ENCODE measurements around the gene PLEKHH2. TPM values are rescaled to one million over a fixed set of nuclear protein-coding genes. Genes with fewer than 3 reads are reported as not detected.
"Not testable (repeated sequence)": the region's sequence is repeated elsewhere in the genome, so short reads cannot be mapped to it uniquely, and the experiment has no call there.

Gene PLEKHH2
- 1 to 10 TPM; 3.3 to 5.9 (median 4.0) TPM for total RNA-seq
- polyA plus RNA-seq: 3.2 TPM
- long read RNA-seq, donor 1, partial matches to known transcripts: 0 of 2 reads
- long read RNA-seq, donor 1, other reads (novel, unspliced or antisense): 2 of 2 reads
- long read RNA-seq, donor 2: 0 reads
- long read RNA-seq, donor 3, partial matches to known transcripts: 1 of 1 reads
- long read RNA-seq, donor 3, other reads (novel, unspliced or antisense): 0 of 1 reads
- long read RNA-seq, donor 4, partial matches to known transcripts: 0 of 1 reads
- long read RNA-seq, donor 4, other reads (novel, unspliced or antisense): 1 of 1 reads

DNA sequence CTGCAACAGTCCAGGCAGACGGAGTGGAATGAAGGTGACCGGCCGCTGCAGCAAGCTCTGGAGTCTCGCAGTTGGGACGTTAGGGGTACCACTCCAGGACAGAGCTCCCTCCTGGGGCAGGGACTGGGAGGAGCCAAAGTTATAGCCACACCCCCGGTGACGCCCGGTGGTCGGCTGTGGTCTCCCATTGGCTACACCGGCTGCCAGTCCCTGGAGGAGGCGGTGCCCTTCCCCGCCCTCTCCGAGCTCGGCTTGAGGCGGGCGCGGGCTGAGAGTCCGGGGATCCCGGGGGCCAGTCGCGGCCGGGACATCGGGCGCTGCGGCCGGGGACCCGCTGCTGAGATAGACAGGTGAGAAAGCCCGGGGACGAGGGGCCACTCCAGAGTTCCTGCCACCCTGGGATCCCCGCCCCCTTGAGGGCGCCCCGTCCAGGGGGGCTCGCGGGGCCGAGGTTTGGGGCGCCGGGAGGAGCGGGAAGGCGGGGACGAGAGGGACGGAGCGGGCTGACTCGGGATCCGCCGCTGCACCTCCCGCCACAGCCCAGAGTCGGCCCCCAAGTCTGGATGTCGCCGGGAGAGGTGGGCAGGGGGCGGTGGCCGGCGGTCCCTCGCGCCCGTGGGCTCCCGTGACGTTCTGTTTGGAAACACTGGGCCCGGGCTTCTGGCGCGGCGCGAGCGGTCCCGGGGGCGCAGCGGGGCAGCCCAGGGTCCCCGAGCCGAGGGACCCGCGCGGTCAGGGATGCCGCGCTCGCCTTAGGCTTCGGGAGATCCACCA is at the start of gene PLEKHH2:
PLEKHH2 (plus strand) TSS at position 231 of the 774 bp plus-strand sequence. CDS start 7,414 bp downstream, outside the sequence.
- peaks cover 4% of the 10 kb centered on the region for H3K4me1 ChIP-seq (ENCODE audit: control insufficient read depth, insufficient read depth, low read length)
- intact Hi-C loops (cut with DNase I): no loop called here
- H3K27ac ChIP-seq (ENCODE audit: low read length): no peak within 1 kb of the TSS
- H3K4me3 ChIP-seq (ENCODE audit: low read length): peak within 1 kb of the TSS; percentile 75
- ATAC-seq (peak; percentile 100), DNase-seq (peak; percentile 91 to 96 (median 96))
- H3K27me3 ChIP-seq (ENCODE audit: control insufficient read depth, insufficient read depth): no peaks in the 10 kb centered on the region
- 1% methylated on average over 75 of the region's 75 CpGs for WGBS
- H3K9me3 ChIP-seq (ENCODE audit: control insufficient read depth, low read length): no peaks in the 10 kb centered on the region

DNA sequence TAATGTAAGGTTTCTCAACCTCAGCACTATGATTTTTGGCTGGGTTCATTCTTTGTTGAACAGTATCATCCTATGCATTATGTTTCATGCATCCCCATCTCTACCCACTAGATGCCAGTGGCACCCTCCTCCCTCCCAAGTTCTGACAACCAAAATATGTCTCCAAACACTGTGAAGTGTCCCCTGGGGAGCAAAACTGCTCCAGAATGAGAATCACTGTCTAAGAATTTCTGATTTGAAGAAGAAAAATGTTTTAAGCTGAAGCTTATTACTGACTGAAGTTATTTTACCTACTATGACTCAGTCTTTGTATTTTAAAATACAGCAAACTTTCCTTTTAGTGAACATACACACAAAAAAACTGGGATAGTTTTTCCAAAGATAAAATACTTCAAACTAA is 44.6 kb upstream of the PLEKHH2 start:
- Histone ChIP-seq H3K27ac (ENCODE audit: low read length) (no peak overlapping the region), H3K27me3 (ENCODE audit: control insufficient read depth, insufficient read depth) (no peaks in the 10 kb centered on the region)
- no peak for ATAC-seq

DNA sequence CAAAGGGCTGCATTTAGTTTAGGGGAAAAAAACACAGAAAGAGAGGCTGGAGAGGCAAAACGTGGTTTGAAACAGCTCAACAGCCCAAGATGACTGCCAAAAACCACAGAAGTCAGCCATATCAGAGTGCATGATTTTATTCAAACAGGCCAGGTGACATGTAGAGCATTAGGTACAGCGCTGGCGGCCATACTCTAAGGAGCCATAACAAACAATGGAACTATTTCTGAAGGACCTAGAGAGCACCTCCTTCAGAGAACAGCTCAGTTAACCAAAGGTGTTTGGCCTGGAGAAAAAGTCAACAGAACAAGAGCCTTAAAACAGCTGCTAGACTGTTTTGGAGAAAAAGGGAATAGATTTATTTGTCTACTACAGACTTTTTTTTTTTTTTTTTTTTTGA is 43.8 kb upstream of the PLEKHH2 start:
- no peak for ATAC-seq
- H3K4me1 ChIP-seq (ENCODE audit: control insufficient read depth, insufficient read depth, low read length): no peaks in the 10 kb centered on the region
- 89% methylated on average over 3 of the region's 3 CpGs for WGBS
- no peaks in the 10 kb centered on the region for H3K27me3 ChIP-seq (ENCODE audit: control insufficient read depth, insufficient read depth)
- no peak for DNase-seq
- H3K27ac ChIP-seq (ENCODE audit: low read length): no peak overlapping the region
- no peak overlapping the region for H3K4me3 ChIP-seq (ENCODE audit: low read length)
- no peaks in the 10 kb centered on the region for H3K9me3 ChIP-seq (ENCODE audit: control insufficient read depth, low read length)
- intact Hi-C loops (cut with DNase I): no loop called here

More for the DNA sequence above, 44.6 kb upstream of the PLEKHH2 start:
- Histone ChIP-seq H3K4me3 (ENCODE audit: low read length) (no peak overlapping the region), H3K4me1 (ENCODE audit: control insufficient read depth, insufficient read depth, low read length) (no peaks in the 10 kb centered on the region), H3K9me3 (ENCODE audit: control insufficient read depth, low read length) (no peaks in the 10 kb centered on the region)
- DNase-seq: no peak
- intact Hi-C loops (cut with DNase I): no loop called here

- DNase-seq (no peak), ATAC-seq (no peak)
- no peak overlapping the region for H3K27ac ChIP-seq (ENCODE audit: low read length)
- no peaks in the 10 kb centered on the region for H3K4me1 ChIP-seq (ENCODE audit: control insufficient read depth, insufficient read depth, low read length)
- intact Hi-C loops (cut with DNase I): no loop called here
- H3K27me3 ChIP-seq (ENCODE audit: control insufficient read depth, insufficient read depth): no peaks in the 10 kb centered on the region
- H3K9me3 ChIP-seq (ENCODE audit: control insufficient read depth, low read length): no peaks in the 10 kb centered on the region
- WGBS: 93% methylated on average over 3 of the region's 3 CpGs
- peak overlapping the region; percentile 87 for H3K4me3 ChIP-seq (ENCODE audit: low read length)
Observed at GRCh38 chr2:43594875-43595274, 42.2 kb upstream of the PLEKHH2 start.

GRCh38 chr2:43595603-43596412 is 41.3 kb upstream of the PLEKHH2 start, which contains the start of gene THADA:
Gene THADA, minus strand, starts transcription at chr2:43596038. Its CDS starts 3,646 bp downstream, at chr2:43592392.
- peak within 1 kb of the TSS; percentile 82 for H3K27ac ChIP-seq (ENCODE audit: low read length)
- peak within 1 kb of the TSS; percentile 87 for H3K4me3 ChIP-seq (ENCODE audit: low read length)
- ATAC-seq (peak; percentile 99 to 100), DNase-seq (peak; percentile 99 to 100 (median 100))
- no peaks in the 10 kb centered on the region for H3K27me3 ChIP-seq (ENCODE audit: control insufficient read depth, insufficient read depth)
- H3K4me1 ChIP-seq (ENCODE audit: control insufficient read depth, insufficient read depth, low read length): no peaks in the 10 kb centered on the region
- intact Hi-C loops (cut with DNase I): no loop called here
- WGBS: under 1% methylated on average over 52 of the region's 52 CpGs
- H3K9me3 ChIP-seq (ENCODE audit: control insufficient read depth, low read length): no peaks in the 10 kb centered on the region

DNA sequence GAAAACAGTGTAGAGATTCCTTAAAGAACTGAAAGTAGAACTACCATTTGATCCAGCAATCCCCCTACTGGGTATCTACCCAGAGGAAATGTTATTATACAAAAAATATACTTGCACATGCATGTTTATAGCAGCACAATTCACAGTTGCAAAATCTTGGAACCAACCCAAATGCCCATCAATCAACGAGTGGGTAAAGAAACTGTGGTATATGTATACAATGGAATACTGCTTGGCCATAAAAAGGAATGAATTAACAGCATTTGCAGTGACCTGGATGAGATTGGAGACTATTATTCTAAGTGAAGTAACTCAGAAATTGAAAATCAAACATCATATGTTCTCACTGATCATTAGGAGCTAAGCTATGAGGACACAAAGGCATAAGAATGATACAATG is 36.5 kb upstream of the PLEKHH2 start:
- intact Hi-C loops (cut with DNase I); H3K4me1 ChIP-seq (ENCODE audit: control insufficient read depth, insufficient read depth, low read length); ATAC-seq; H3K27ac ChIP-seq (ENCODE audit: low read length); H3K9me3 ChIP-seq (ENCODE audit: control insufficient read depth, low read length); DNase-seq; H3K4me3 ChIP-seq (ENCODE audit: low read length); H3K27me3 ChIP-seq (ENCODE audit: control insufficient read depth, insufficient read depth): not testable (repeated sequence)
- WGBS: 62% methylated on average over 1 of the region's 1 CpG

GRCh38 chr2:43604674-43605073 is 32.4 kb upstream of the PLEKHH2 start:
- H3K27ac ChIP-seq (ENCODE audit: low read length): no peak overlapping the region
- H3K4me1 ChIP-seq (ENCODE audit: control insufficient read depth, insufficient read depth, low read length): no peaks in the 10 kb centered on the region
- intact Hi-C loops (cut with DNase I): no loop called here
- DNase-seq (no peak), ATAC-seq (no peak)
- H3K27me3 ChIP-seq (ENCODE audit: control insufficient read depth, insufficient read depth): no peaks in the 10 kb centered on the region
- WGBS: 62% methylated on average over 4 of the region's 4 CpGs
- H3K4me3 ChIP-seq (ENCODE audit: low read length): no peak overlapping the region
- H3K9me3 ChIP-seq (ENCODE audit: control insufficient read depth, low read length): no peaks in the 10 kb centered on the region

- H3K4me3 ChIP-seq (ENCODE audit: low read length): no peak overlapping the region
- H3K4me1 ChIP-seq (ENCODE audit: control insufficient read depth, insufficient read depth, low read length): no peaks in the 10 kb centered on the region
- DNase-seq (no peak), ATAC-seq (peak in 1 of 2 donors; percentile 50)
- H3K27me3 ChIP-seq (ENCODE audit: control insufficient read depth, insufficient read depth): no peaks in the 10 kb centered on the region
- WGBS: 2% methylated on average over 2 of the region's 2 CpGs
- no peaks in the 10 kb centered on the region for H3K9me3 ChIP-seq (ENCODE audit: control insufficient read depth, low read length)
- H3K27ac ChIP-seq (ENCODE audit: low read length): no peak overlapping the region
- intact Hi-C loops (cut with DNase I): no loop called here
Observed at GRCh38 chr2:43605079-43605655, 31.9 kb upstream of the PLEKHH2 start.

DNA sequence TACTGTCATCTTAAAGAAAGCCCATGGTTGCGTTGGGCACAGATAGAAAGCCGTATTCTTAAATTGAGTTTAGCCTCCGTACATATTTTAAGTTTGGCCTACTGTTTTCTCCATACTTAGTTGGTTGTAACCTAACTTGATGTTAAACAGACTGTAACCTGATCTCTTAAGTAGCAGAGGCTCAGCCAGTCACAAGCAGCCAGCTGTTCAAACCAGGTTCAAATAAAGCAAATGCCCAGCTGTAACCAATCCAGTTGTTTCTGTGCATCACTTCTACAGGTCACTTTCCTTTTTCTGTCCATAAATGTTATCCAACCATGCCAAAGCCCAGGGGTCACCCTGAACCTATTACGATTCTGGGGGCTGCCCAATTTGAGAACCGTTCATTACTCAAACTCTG is 31.2 kb upstream of the PLEKHH2 start:
- no peak overlapping the region for H3K4me3 ChIP-seq (ENCODE audit: low read length)
- no peaks in the 10 kb centered on the region for H3K4me1 ChIP-seq (ENCODE audit: control insufficient read depth, insufficient read depth, low read length)
- ATAC-seq (no peak), DNase-seq (no peak)
- H3K27me3 ChIP-seq (ENCODE audit: control insufficient read depth, insufficient read depth): no peaks in the 10 kb centered on the region
- no peaks in the 10 kb centered on the region for H3K9me3 ChIP-seq (ENCODE audit: control insufficient read depth, low read length)
- WGBS: 88% methylated on average over 5 of the region's 5 CpGs
- H3K27ac ChIP-seq (ENCODE audit: low read length): no peak overlapping the region
- intact Hi-C loops (cut with DNase I): no loop called here

DNA sequence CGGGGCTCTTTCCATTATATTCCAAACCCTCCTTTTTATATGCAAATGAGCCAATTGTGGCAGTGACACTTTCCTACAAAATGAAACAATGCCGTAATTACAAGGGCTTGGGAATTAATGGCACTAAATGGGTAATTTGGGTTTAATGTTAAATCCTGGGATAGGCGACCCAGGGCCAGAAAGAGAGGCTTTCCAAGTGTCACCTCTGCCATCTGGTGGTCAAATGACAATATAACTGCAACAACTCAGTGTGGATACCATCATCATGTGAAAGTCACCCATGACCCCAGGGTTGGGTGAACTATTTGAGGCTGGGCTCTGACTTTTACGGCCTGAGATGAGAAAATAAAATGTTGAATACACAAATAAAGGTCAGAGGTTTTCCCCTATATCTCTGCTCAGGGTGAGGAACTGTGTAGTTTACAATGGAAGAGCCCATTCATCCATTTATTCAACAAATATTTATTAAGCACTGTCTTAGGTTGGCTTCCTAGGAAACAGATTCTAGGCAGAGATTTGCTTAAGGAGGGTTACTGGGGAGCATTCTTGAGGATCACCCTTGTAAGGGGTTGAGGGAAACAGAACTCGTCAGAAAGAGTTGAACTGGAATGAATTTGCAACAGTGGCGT is 27.7 kb upstream of the PLEKHH2 start:
- Histone ChIP-seq H3K27ac (ENCODE audit: low read length) (no peak overlapping the region), H3K9me3 (ENCODE audit: control insufficient read depth, low read length) (no peaks in the 10 kb centered on the region), H3K4me3 (ENCODE audit: low read length) (no peak overlapping the region), H3K27me3 (ENCODE audit: control insufficient read depth, insufficient read depth) (no peaks in the 10 kb centered on the region), H3K4me1 (ENCODE audit: control insufficient read depth, insufficient read depth, low read length) (no peaks in the 10 kb centered on the region)
- ATAC-seq (peak; percentile 66 to 70), DNase-seq (no peak)
- intact Hi-C loops (cut with DNase I): no loop called here
- 38% methylated on average over 6 of the region's 6 CpGs for WGBS
